MV-4-11 (cell line): Measurements from ENCODE around the gene NCBP3.

Source experiments
- DNase-seq: peaks from one replicate; lab custom pipeline; 2025; lab: John Stamatoyannopoulos, UW

Gene NCBP3

GRCh38 chr17:3754066-3754457 lies 92.0 kb downstream of the NCBP3 start:
- no peak for DNase-seq

DNA sequence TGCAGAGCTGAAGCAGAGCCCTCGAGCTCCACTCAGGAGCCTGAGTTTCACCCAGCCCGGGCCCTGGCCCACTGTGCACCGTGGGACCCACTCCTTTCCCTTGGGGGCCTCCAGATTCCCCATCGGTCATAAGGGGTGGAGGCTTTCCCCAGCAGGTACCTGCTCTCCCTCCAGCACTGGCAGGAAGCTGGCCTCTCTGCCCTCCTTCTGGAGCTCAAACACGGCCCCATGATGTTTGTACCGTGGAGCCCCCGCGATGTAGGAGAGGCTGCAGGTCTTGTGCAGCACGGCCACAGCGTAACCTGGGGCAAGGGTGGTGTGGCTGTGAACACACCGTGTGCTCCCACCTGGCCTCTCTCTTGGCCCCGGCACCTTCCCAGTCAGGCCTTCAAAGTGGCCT lies 92.4 kb downstream of the NCBP3 start:
- no peak for DNase-seq
